GM18951 (cell line): ENCODE measurements around the gene CROCC.

Experiments
- POLR2A ChIP-seq: IDR thresholded peaks from 4 replicates; pipeline ENCODE4 v1.6.1; 2011; ENCODE audit warnings: mild to moderate bottlenecking; ENCODE audit not compliant: insufficient read length, insufficient read depth; ENCODE audit errors: extremely low read depth
- in situ Hi-C: fragments of 300-500 bp; cut with MboI; formaldehyde crosslinking; loops from one replicate; pipeline ENCODE4 v1.12.0; 2022; ENCODE audit warnings: low sequenced_read_pairs, mixed read lengths, inconsistent platforms; ENCODE audit not compliant: unreplicated experiment

The CROCC gene

GRCh38 chr1:17001760-17002523, 80.2 kb downstream of the CROCC start:
- in situ Hi-C loops = no loop called here
- TF ChIP-seq POLR2A = no peak

- TF ChIP-seq POLR2A = no peak
- in situ Hi-C loops = no loop called here
These were observed 80.8 kb downstream of the CROCC start for GRCh38 chr1:17002524-17002902.

- in situ Hi-C loops = no loop called here
These were observed 83.0 kb downstream of the CROCC start for GRCh38 chr1:17004466-17005364.

GRCh38 chr1:17005365-17005740, 83.6 kb downstream of the CROCC start:
- TF ChIP-seq POLR2A = no peak
- in situ Hi-C loops = no loop called here

More at GRCh38 chr1:17004466-17005364, 83.0 kb downstream of the CROCC start:
- TF ChIP-seq POLR2A = no peak

- in situ Hi-C loops = no loop called here
- TF ChIP-seq POLR2A = no peak
These were observed 85.4 kb downstream of the CROCC start for GRCh38 chr1:17007121-17007520.

- TF ChIP-seq POLR2A = no peak
- in situ Hi-C loops = no loop called here
These were observed 86.6 kb downstream of the CROCC start for GRCh38 chr1:17008208-17008855.

- no peak for TF ChIP-seq POLR2A
- in situ Hi-C loops = no loop called here
These were observed 88.0 kb downstream of the CROCC start for GRCh38 chr1:17009706-17010105.

- in situ Hi-C loops = no loop called here
- TF ChIP-seq POLR2A = no peak
These were observed 89.3 kb downstream of the CROCC start for GRCh38 chr1:17011092-17011438.

GRCh38 chr1:17011439-17012307, 89.9 kb downstream of the CROCC start, which contains the start of gene ATP13A2:
ATP13A2 (minus strand) TSS chr1:17011928; CDS start chr1:17011738, 190 bp downstream.
- in situ Hi-C loops = no loop called here
- peak; percentile 54 for TF ChIP-seq POLR2A

GRCh38 chr1:17012775-17013490, 91.2 kb downstream of the CROCC start:
- in situ Hi-C loops = no loop called here
- no peak for TF ChIP-seq POLR2A

GRCh38 chr1:17013491-17014320, 92.0 kb downstream of the CROCC start:
- TF ChIP-seq POLR2A = no peak
- in situ Hi-C loops = no loop called here
